Suprapubic skin (tissue), 4 donors: ENCODE results near the gene PTPRD.

Experiments
- EP300 ChIP-seq: sonication (generic); formaldehyde crosslinking; IDR thresholded peaks from one replicate; pipeline ENCODE4 v1.6.1; 2017; ENCODE audit warnings: antibody characterized with exemption
- POLR2A ChIP-seq, 2 donors: fragments of 450-650 bp; IDR thresholded peaks; one replicate each; pipeline ENCODE4 v1.6.1; 2017; ENCODE audit warnings: antibody characterized with exemption in 2 of 2, mild to moderate bottlenecking in 2 of 2, moderate library complexity in 2 of 2
- POLR2AphosphoS5 ChIP-seq, 3 donors: sonication (generic); formaldehyde crosslinking; IDR thresholded peaks; one replicate each; pipeline ENCODE4 v1.6.1; 2017; ENCODE audit warnings: antibody characterized with exemption in 3 of 3
- TF ChIP-seq, protein P1 (sequence below), 2 donors: fragments of 200-600 bp in 1 of 2; fragments of 450-650 bp in 1 of 2; sonication (generic) in 1 of 2; IDR thresholded peaks; one replicate each; pipeline ENCODE4 v1.5.1; 2016 to 2019; ENCODE audit warnings: antibody characterized with exemption in 2 of 2, mild to moderate bottlenecking in 1 of 2, moderate library complexity in 1 of 2

DNA sequence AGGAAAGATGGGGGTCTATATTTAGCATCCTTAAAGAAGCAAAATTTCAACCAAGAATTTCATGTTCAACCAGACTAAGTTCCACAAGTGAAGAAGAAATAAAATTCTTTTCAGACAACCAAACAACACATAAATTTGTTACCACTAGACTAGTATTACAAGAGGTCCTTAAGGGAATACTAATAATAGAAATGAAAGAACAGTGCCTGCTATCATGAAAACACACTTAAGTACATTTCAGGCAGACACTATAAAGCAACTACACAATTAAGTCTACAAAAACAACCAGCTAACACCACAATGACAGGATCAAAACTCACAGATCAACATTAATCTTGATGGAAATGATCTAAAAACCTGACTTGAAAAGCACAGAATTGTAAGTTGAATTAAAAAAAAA, 477.2 kb downstream of the PTPRD start:
- TF ChIP-seq, protein P1, sequence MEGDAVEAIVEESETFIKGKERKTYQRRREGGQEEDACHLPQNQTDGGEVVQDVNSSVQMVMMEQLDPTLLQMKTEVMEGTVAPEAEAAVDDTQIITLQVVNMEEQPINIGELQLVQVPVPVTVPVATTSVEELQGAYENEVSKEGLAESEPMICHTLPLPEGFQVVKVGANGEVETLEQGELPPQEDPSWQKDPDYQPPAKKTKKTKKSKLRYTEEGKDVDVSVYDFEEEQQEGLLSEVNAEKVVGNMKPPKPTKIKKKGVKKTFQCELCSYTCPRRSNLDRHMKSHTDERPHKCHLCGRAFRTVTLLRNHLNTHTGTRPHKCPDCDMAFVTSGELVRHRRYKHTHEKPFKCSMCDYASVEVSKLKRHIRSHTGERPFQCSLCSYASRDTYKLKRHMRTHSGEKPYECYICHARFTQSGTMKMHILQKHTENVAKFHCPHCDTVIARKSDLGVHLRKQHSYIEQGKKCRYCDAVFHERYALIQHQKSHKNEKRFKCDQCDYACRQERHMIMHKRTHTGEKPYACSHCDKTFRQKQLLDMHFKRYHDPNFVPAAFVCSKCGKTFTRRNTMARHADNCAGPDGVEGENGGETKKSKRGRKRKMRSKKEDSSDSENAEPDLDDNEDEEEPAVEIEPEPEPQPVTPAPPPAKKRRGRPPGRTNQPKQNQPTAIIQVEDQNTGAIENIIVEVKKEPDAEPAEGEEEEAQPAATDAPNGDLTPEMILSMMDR (IDR thresholded peaks at IDR 0.05) = no peak
- TF ChIP-seq POLR2A (IDR thresholded peaks at IDR 0.05) = no peak
- no peak for TF ChIP-seq POLR2AphosphoS5 (IDR thresholded peaks at IDR 0.05)
- TF ChIP-seq EP300 = no peak
